GM18951 (cell line): ENCODE results near the gene CATSPERB.
"Not testable (repeated sequence)": the region's sequence is repeated elsewhere in the genome, so short reads cannot be mapped to it uniquely, and the experiment has no call there.

Source experiments
- POLR2A ChIP-seq: IDR thresholded peaks from 4 replicates; pipeline ENCODE4 v1.6.1; 2011; ENCODE audit warnings: mild to moderate bottlenecking; ENCODE audit not compliant: insufficient read length, insufficient read depth; ENCODE audit errors: extremely low read depth
- in situ Hi-C: fragments of 300-500 bp; cut with MboI; formaldehyde crosslinking; loops from one replicate; pipeline ENCODE4 v1.12.0; 2022; ENCODE audit warnings: low sequenced_read_pairs, mixed read lengths, inconsistent platforms; ENCODE audit not compliant: unreplicated experiment

CATSPERB gene

DNA sequence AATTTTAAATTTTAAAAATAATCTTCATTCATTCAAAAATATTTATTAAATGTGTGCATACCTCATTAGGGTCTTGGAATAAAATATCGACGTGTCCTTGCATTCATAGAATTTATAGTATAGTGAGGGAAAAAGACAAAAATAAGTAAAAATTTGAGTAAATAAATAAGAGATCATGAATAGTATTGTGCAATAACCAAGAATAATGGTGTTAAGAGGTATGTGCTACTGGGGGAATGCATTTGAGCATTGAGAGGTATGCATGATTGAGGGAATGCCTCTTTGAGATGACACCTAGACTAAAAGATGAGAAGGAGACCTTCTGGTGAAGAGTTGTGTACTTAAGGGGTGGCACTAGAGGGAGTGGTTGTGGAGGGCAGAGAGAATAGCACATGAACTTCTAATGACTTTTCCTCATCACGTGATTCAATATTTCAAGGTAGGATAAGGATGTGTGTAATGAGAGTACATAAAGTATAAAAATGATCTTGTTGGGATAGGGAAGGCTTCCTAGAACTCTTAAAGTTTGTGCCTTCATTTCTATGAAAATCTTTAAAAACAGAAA is 18.8 kb upstream of the CATSPERB start:
- no peak for TF ChIP-seq POLR2A
- in situ Hi-C loops: no loop called here

DNA sequence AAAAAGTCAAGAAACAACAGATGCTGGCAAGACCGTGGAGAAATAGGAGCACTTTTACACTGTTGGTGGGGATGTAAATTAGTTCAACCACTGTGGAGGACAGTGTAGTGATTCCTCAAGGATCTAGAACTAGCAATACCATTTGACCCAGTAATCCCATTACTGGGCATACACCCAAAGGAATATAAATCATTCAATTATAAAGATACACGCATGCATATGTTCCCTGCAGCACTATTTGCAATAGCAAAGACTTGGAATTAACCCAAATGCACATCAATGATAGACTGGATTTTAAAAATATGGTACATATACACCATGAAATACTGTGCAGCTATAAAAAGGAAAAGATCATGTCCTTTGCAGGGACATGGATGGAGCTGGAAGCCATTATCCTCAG is 18.0 kb upstream of the CATSPERB start:
- in situ Hi-C loops: no loop called here
- no peak for TF ChIP-seq POLR2A

DNA sequence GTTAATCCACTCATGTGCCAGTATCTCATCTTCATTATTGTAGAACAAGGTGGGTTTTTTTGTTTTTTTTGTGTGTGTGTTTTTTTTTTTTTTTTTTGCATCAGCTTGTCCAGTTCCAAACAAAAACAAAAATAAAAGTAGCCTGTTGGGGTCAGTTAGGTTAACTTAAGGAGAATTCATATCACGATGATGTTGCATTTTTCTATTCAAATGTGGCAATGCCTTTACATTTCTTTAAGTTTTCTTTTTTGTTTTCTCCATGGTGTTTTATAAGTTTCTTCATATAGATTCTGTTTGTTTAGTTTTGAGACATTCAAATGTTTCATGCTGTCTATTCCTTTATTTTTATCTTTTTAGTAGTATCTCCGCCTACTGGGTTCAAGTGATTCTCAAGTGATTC is 16.2 kb upstream of the CATSPERB start:
- TF ChIP-seq POLR2A: no peak
- in situ Hi-C loops: no loop called here

DNA sequence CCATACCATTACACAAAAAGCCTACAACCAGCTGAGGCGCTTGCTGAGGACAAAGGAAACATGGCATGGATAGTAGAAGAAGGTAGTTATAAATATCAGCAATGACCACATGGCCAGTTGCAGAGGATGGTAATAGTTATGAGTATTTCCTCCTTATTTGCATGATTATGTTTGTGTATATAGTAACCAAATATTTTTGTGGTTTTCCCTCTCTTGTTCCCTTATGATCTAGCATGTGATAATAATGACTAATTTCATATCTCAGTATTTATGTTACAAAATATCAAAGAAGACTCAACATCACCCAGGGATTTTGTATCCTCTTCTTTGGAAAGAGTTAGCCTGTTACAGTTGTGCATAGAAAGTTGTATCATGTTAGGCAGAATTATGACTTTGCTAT is 13.5 kb upstream of the CATSPERB start:
- TF ChIP-seq POLR2A: no peak
- in situ Hi-C loops: no loop called here

DNA sequence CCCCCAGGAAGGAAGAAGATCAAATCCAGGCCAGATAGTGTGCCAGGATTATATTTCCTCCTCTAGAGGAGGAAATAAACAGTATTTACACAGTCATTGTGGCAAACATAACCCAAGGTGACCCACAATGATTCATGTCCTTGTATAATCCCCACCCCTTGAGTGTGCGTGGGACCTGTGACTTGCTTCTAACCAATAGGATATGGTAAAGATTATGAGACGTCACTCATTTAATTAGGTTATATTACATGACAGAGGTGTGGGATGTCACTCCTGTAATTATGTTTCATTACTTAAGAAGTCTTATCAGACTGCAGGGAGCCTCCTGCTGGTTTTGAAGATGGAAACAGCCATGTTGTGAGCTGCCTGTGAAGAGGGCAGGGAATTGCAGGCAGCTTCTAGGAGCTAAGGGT is 12.2 kb upstream of the CATSPERB start:
- in situ Hi-C loops: no loop called here

DNA sequence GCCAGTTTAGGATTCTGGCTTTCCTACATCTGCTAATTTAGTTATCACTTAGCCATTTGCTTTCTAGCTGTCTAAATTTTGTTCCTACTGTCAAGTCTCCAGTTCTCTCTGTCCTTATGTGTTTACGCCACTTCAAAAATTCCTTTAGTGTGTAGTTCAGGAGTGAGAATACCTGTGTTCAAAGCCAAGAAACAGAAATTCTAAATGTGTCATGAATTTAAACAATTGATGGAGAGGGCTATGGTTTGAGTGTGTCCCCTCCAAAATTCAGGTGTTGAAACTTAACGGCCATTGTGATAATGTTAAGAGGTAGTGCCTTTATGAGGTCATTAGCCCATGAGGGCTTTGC is 11.4 kb upstream of the CATSPERB start:
- in situ Hi-C loops: no loop called here
- TF ChIP-seq POLR2A: no peak

More for the DNA sequence above, 12.2 kb upstream of the CATSPERB start:
- no peak for TF ChIP-seq POLR2A

DNA sequence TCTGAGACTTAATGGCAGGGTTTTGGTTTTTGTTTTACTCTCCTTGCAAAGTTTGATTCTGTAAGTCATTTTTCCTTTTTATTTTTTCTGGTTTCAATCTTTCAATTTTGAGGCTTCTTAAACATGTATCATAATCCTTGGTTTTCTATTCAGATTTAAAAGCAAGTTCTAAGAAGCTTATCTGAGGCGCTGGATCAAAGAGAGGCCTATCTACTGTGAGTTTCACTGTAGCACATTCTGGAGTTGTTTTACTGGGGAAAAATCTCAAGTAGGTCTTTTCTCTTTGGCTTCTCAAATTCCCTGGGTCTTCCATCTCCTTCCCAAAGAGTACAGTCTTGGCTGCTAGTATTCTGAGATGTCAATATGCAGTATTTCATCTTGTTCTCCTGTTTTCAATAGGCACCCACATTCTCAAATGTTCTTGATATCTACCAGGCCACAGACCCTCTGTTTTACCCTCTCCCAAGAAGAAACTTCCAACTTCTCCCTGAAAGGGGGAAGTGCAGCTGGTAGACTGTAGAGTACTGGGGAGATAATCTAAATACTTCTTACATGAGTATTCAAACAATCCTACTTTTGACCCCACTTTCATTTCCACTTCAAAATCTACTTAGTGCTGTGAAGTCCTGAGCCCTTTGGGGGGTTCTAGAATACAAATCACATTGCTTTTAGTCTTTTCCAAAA is 10.9 kb upstream of the CATSPERB start:
- no peak for TF ChIP-seq POLR2A
- in situ Hi-C loops: no loop called here

DNA sequence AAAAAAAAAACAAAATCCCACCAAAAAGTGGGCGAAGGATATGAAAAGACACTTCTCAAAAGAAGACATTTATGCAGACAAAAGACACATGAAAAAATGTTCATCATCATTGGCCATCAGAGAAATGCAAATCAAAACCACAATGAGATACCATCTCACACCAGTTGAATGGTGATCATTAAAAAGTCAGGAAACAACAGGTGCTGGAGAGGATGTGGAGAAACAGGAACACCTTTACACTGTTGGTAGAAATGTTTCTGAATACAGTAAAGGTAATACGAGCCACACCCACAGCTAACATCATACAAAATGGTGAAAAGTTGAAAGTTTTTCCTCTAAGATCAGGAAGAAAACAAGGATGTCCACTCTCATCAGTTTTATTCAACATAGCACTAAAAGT is 8.0 kb upstream of the CATSPERB start:
- in situ Hi-C loops: not testable (repeated sequence)

DNA sequence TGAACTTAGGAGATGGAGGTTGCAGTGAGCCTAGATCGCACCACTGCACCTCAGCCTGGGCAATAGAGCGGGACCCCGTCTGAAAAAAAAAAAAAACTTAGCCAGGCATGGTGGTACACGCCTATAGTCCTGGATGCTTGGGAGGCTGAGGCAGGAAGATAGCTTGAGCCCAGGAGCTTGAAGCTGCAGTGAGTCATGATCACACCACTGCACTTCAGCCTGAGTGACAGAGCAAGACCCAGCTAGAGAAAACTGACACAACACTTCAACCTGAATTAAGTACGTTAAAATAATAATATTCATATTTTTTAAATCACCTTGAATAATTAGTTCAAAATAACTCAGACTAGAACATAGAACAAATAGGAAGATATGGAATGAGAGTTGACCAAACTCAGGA is 5.7 kb upstream of the CATSPERB start:
- TF ChIP-seq POLR2A: no peak

DNA sequence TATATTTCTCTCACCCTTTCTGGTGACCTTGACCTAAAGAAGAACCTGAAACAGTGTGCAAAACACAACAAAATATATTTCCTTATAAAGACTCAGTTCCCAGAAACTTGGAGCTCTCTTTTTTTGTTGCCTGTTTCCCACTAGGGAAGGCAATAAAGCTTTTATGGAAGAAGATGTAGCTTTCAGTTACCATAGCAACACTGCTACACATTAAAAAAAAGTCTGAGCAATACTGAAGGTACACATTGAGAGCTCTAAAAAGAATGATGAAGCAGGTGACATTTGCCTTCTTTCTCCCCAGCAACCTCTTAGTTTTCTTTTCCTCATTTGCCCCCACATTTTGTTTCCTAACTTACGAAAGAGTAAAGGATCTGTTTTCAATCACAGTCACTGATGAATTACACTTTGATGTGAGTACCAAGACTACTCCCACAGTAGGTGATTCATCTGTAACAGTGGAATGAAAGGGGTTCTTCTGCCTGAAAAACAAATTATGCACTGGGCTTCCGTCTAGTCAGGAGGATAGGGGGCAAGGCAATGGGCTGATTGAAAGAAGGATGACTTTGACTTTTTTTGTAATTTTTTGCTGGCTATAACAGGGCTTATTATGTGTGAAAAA is 1.1 kb upstream of the CATSPERB start:
- in situ Hi-C loops: no loop called here
- no peak for TF ChIP-seq POLR2A

More for the DNA sequence above, 5.7 kb upstream of the CATSPERB start:
- in situ Hi-C loops: no loop called here

DNA sequence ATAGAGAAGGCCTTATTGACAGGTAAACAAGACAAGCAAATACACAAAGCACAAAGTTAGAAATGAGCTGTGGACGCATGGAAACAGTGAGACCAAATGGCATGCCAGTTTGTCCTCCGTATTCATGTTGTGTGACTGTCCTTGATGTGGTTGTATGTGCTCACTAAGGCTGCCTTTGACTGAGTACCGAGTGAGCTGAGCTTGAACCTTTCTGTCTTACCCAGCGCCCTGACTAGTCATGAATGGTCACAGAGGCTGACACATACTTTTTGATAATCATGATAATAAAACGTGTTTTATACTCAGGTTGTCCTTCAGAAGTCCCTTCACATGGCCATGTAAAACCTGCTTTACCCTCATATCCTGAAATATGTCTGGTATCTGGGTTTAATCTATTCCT is 553 bp upstream of the CATSPERB start:
- TF ChIP-seq POLR2A: no peak
- in situ Hi-C loops: no loop called here

DNA sequence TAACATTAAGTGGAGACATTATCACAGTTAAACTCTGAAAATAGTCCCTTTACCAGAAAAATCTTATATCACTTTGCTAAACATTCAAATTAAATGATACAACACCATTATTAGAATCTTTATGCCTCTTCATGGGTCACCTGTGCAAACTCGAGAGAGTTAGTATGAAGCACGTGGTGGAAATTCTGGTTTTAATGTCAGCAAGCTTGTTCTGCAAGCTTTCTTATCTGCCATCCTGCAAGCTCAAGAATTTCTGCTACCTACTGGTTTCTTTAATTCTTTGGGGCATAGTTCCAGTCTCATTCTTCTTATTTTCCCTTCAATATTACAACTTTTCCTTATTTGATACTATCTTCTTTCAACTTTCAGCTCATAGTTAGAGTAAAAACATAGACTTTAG is 868 bp downstream of the CATSPERB start:
- in situ Hi-C loops: no loop called here
- no peak for TF ChIP-seq POLR2A

DNA sequence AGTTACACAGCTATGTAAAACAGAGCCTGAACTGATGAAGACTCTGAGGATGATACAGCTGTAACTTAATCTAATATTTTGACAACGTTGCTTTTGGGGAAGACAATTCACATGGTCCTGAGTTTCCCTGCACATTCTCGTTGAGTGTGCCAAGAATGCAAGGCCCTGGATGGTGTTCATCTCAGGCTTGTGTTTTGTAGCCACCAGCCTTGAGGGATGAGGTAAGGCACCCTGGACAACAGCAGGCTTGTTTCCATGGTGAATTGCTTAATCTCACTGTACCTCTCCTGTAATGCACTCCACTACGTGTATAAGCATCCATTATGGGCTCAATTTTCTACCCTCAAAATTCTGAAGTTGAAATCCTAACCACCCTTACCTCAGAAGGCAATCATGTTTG is 2.1 kb downstream of the CATSPERB start:
- TF ChIP-seq POLR2A: no peak
- in situ Hi-C loops: no loop called here

DNA sequence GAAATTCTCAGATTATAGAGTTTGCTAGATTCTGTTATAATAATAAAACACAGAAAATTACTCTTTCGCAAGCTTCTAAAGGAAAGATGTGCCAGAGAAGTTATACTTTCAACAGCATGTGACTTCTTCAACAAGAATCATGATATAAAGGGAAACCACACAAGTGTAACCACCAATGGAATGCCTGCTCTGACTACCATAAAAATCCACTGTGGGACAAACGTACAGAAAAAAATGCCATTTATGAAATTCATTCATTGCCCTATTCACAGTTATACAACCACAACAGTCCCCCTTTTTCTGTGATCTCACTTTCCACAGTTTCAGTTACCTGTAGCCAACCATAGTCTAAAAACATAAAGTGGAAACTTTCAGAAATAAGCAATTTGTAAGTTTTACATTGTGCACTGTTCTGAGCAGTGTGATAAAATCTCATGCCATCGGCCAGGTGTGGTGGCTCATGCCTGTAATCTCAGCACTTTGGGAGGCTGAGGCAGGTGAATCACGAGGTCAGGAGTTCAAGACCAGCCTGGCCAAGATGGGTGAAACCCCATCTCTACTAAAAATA is 3.2 kb downstream of the CATSPERB start:
- in situ Hi-C loops: no loop called here

More for the DNA sequence above, 3.2 kb downstream of the CATSPERB start:
- TF ChIP-seq POLR2A: no peak
